ENCODE data around the gene CPM. TPM values are rescaled to one million over a fixed set of nuclear protein-coding genes. Genes with fewer than 3 reads are reported as not detected.
A peak's percentile ranks its signal among the peaks of the same experiment; 100 is the strongest.

The CPM gene
- total and polyA plus RNA-seq, 10 of the 15 experiments (the other 5 are each of a cell fraction or from before 2014, with no cell fraction given) = 0.06 to 1.7 (median 0.41) TPM

DNA sequence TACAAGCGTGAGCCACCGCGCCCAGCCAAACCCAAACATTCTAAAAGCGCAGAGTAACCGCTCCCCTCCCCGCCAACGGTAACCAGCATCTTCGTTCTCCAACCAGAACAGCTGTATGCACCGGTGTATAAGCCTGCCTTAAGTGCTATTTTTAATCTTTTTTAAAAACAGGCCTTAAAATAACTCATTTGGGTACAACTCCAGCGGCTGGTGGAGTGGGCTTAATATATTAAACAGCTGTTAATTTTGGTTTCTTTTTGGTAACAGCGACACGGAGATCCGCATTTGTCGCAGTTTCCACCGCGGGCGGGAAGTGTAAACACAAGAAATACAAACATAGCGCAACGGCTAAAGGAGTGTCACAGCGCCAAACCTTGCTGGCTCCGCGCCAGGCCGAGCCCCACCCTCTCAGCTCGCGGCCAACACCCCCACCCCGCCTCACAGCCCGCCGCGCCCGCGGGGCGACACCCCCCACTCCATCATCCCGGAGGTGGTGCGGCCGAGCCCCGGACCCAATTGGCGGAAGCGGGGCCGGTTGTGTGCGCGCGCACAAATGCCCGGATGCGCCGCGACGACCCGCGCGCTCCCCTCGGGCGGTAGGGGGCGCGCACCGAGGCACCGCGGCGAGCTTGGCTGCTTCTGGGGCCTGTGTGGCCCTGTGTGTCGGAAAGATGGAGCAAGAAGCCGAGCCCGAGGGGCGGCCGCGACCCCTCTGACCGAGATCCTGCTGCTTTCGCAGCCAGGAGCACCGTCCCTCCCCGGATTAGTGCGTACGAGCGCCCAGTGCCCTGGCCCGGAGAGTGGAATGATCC, 125.2 kb downstream of the CPM start, which contains the start of gene MDM2 (continued):
- no peak for TF ChIP-seq ZZZ3 (IDR thresholded peaks at IDR 0.05; ENCODE audit: control insufficient read depth, insufficient read length, low read depth)
- TF ChIP-seq, protein P1, sequence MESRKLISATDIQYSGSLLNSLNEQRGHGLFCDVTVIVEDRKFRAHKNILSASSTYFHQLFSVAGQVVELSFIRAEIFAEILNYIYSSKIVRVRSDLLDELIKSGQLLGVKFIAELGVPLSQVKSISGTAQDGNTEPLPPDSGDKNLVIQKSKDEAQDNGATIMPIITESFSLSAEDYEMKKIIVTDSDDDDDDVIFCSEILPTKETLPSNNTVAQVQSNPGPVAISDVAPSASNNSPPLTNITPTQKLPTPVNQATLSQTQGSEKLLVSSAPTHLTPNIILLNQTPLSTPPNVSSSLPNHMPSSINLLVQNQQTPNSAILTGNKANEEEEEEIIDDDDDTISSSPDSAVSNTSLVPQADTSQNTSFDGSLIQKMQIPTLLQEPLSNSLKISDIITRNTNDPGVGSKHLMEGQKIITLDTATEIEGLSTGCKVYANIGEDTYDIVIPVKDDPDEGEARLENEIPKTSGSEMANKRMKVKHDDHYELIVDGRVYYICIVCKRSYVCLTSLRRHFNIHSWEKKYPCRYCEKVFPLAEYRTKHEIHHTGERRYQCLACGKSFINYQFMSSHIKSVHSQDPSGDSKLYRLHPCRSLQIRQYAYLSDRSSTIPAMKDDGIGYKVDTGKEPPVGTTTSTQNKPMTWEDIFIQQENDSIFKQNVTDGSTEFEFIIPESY (IDR thresholded peaks at IDR 0.05) = no peak
- no peak for TF ChIP-seq HDAC6 (IDR thresholded peaks at IDR 0.05; ENCODE audit: unreplicated experiment)
- TF ChIP-seq CHD1 (IDR thresholded peaks at IDR 0.05; ENCODE audit: low read depth, low read length) = peak; percentile 75; the same call in 1 of the 2 replicates
- TF ChIP-seq NFIC (IDR thresholded peaks at IDR 0.05; ENCODE audit: low read depth, low read length) = peak; percentile 63
- no peak for TF ChIP-seq JUND (IDR thresholded peaks at IDR 0.05; ENCODE audit: low read depth, low read length)
- TF ChIP-seq, protein P2, sequence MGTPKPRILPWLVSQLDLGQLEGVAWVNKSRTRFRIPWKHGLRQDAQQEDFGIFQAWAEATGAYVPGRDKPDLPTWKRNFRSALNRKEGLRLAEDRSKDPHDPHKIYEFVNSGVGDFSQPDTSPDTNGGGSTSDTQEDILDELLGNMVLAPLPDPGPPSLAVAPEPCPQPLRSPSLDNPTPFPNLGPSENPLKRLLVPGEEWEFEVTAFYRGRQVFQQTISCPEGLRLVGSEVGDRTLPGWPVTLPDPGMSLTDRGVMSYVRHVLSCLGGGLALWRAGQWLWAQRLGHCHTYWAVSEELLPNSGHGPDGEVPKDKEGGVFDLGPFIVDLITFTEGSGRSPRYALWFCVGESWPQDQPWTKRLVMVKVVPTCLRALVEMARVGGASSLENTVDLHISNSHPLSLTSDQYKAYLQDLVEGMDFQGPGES (IDR thresholded peaks at IDR 0.05) = no peak
- no peak; the same call in 1 of the 2 replicates for TF ChIP-seq ZNF24 (IDR thresholded peaks at IDR 0.05)
- TF ChIP-seq, protein P3, sequence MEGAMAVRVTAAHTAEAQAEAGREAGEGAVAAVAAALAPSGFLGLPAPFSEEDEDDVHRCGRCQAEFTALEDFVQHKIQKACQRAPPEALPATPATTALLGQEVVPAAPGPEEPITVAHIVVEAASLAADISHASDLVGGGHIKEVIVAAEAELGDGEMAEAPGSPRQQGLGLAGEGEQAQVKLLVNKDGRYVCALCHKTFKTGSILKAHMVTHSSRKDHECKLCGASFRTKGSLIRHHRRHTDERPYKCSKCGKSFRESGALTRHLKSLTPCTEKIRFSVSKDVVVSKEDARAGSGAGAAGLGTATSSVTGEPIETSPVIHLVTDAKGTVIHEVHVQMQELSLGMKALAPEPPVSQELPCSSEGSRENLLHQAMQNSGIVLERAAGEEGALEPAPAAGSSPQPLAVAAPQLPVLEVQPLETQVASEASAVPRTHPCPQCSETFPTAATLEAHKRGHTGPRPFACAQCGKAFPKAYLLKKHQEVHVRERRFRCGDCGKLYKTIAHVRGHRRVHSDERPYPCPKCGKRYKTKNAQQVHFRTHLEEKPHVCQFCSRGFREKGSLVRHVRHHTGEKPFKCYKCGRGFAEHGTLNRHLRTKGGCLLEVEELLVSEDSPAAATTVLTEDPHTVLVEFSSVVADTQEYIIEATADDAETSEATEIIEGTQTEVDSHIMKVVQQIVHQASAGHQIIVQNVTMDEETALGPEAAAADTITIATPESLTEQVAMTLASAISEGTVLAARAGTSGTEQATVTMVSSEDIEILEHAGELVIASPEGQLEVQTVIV (IDR thresholded peaks at IDR 0.05; ENCODE audit: borderline replicate concordance, partially characterized antibody) = no peak
- TF ChIP-seq JUNB (IDR thresholded peaks at IDR 0.05) = no peak
- TF ChIP-seq ZNF217 (IDR thresholded peaks at IDR 0.05) = no peak; the same call in 1 of the 2 replicates
- TF ChIP-seq CBX5 (IDR thresholded peaks at IDR 0.05; ENCODE audit: low read depth) = peak; percentile 59
- TF ChIP-seq, protein P4, sequence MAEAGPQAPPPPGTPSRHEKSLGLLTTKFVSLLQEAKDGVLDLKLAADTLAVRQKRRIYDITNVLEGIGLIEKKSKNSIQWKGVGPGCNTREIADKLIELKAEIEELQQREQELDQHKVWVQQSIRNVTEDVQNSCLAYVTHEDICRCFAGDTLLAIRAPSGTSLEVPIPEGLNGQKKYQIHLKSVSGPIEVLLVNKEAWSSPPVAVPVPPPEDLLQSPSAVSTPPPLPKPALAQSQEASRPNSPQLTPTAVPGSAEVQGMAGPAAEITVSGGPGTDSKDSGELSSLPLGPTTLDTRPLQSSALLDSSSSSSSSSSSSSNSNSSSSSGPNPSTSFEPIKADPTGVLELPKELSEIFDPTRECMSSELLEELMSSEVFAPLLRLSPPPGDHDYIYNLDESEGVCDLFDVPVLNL (IDR thresholded peaks at IDR 0.05; ENCODE audit: low read depth, low read length) = peak; percentile 35
- TF ChIP-seq NRF1 (conservative IDR thresholded peaks at IDR 0.05; ENCODE audit: low read depth, low read length) = 0 out of 2 replicates have a peak, but pooled peaks have one; percentile 28
- TF ChIP-seq SREBF2 (IDR thresholded peaks at IDR 0.05; ENCODE audit: low read length) = no peak
- TF ChIP-seq HDGF (IDR thresholded peaks at IDR 0.05) = no peak
- peak; percentile 56; the same call in 1 of the 2 replicates for TF ChIP-seq MYB (IDR thresholded peaks at IDR 0.05; ENCODE audit: borderline replicate concordance, low read depth, low read length)
- TF ChIP-seq RELA (IDR thresholded peaks at IDR 0.05; ENCODE audit: borderline replicate concordance, partially characterized antibody) = no peak
- TF ChIP-seq, protein P5, sequence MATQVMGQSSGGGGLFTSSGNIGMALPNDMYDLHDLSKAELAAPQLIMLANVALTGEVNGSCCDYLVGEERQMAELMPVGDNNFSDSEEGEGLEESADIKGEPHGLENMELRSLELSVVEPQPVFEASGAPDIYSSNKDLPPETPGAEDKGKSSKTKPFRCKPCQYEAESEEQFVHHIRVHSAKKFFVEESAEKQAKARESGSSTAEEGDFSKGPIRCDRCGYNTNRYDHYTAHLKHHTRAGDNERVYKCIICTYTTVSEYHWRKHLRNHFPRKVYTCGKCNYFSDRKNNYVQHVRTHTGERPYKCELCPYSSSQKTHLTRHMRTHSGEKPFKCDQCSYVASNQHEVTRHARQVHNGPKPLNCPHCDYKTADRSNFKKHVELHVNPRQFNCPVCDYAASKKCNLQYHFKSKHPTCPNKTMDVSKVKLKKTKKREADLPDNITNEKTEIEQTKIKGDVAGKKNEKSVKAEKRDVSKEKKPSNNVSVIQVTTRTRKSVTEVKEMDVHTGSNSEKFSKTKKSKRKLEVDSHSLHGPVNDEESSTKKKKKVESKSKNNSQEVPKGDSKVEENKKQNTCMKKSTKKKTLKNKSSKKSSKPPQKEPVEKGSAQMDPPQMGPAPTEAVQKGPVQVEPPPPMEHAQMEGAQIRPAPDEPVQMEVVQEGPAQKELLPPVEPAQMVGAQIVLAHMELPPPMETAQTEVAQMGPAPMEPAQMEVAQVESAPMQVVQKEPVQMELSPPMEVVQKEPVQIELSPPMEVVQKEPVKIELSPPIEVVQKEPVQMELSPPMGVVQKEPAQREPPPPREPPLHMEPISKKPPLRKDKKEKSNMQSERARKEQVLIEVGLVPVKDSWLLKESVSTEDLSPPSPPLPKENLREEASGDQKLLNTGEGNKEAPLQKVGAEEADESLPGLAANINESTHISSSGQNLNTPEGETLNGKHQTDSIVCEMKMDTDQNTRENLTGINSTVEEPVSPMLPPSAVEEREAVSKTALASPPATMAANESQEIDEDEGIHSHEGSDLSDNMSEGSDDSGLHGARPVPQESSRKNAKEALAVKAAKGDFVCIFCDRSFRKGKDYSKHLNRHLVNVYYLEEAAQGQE (IDR thresholded peaks at IDR 0.05; ENCODE audit: low read depth, low read length) = no peak; the same call in 1 of the 2 replicates

All from GM12878 (cell line).